H9 (cell line): Measurements from ENCODE around the gene HECW1. TPM values are rescaled to one million over a fixed set of nuclear protein-coding genes. Genes with fewer than 3 reads are reported as not detected.

Source experiments
- DNase-seq: peaks from one replicate; pipeline ENCODE4 v3.0.0-alpha.2; 2017
- H2AFZ ChIP-seq: one replicate; pipeline ENCODE4 v1.6.1; 2013; ENCODE audit warnings: mild to moderate bottlenecking, low read length, control low read depth, moderate library complexity
- H2AK5ac ChIP-seq: 2 replicates; pipeline ENCODE4 v1.6.1; 2013; ENCODE audit warnings: low read length, control low read depth, mixed read lengths; ENCODE audit not compliant: insufficient read length
- H2BK120ac ChIP-seq: one replicate; pipeline ENCODE4 v1.6.1; 2013; ENCODE audit warnings: low read depth, mild to moderate bottlenecking, low read length, control low read depth, inconsistent platforms; ENCODE audit not compliant: poor library complexity, severe bottlenecking
- H2BK12ac ChIP-seq: 2 replicates; pipeline ENCODE4 v1.6.1; 2013; ENCODE audit warnings: low read length, control low read depth, mixed read lengths, low read depth; ENCODE audit not compliant: insufficient read length
- H2BK15ac ChIP-seq: 2 replicates; pipeline ENCODE4 v1.6.1; 2013; ENCODE audit warnings: low read depth, low read length, control low read depth
- H2BK20ac ChIP-seq: one replicate; pipeline ENCODE4 v1.6.1; 2013; ENCODE audit warnings: low read depth, mild to moderate bottlenecking, low read length, control low read depth, inconsistent platforms; ENCODE audit not compliant: poor library complexity, severe bottlenecking
- H2BK5ac ChIP-seq: 2 replicates; pipeline ENCODE4 v1.6.1; 2013; ENCODE audit warnings: low read length, control low read depth, mixed read lengths; ENCODE audit not compliant: insufficient read length
- H3K14ac ChIP-seq: 2 replicates; pipeline ENCODE4 v1.6.1; 2013; ENCODE audit warnings: low read length, control low read depth; ENCODE audit not compliant: insufficient read depth
- H3K18ac ChIP-seq: 2 replicates; pipeline ENCODE4 v1.6.1; 2013; ENCODE audit warnings: low read depth, mild to moderate bottlenecking, mixed read lengths, low read length, control low read depth; ENCODE audit not compliant: insufficient read length
- H3K23ac ChIP-seq: 2 replicates; pipeline ENCODE4 v1.6.1; 2013; ENCODE audit warnings: low read length, control low read depth, mixed read lengths, low read depth; ENCODE audit not compliant: insufficient read length
- H3K23me2 ChIP-seq: 2 replicates; pipeline ENCODE4 v1.6.1; 2013; ENCODE audit warnings: low read depth, mild to moderate bottlenecking, mixed read lengths, low read length, control low read depth; ENCODE audit not compliant: insufficient read length, poor library complexity, severe bottlenecking
- H3K27ac ChIP-seq: 2 replicates; pipeline ENCODE4 v1.5.1; 2013; ENCODE audit warnings: low read length, control low read depth, mixed read lengths, low read depth; ENCODE audit not compliant: insufficient read length
- H3K27me3 ChIP-seq: 2 replicates; pipeline ENCODE4 v1.6.1; 2013; ENCODE audit warnings: low read length, control low read depth, inconsistent platforms; ENCODE audit not compliant: insufficient read depth
- H3K4ac ChIP-seq: 2 replicates; pipeline ENCODE4 v1.6.1; 2013; ENCODE audit warnings: low read depth, mild to moderate bottlenecking, control low read depth, inconsistent platforms, low read length, moderate library complexity
- H3K4me1 ChIP-seq: 2 replicates; pipeline ENCODE4 v1.6.1; 2013; ENCODE audit warnings: low read length, control low read depth, inconsistent platforms; ENCODE audit not compliant: insufficient read depth
- H3K4me2 ChIP-seq: 2 replicates; pipeline ENCODE4 v1.6.1; 2013; ENCODE audit warnings: low read length, control low read depth, mixed read lengths; ENCODE audit not compliant: insufficient read length, insufficient read depth
- H3K56ac ChIP-seq: 2 replicates; pipeline ENCODE4 v1.6.1; 2013; ENCODE audit warnings: low read depth, mild to moderate bottlenecking, mixed read lengths, low read length, control low read depth; ENCODE audit not compliant: insufficient read length
- H3K79me1 ChIP-seq: 2 replicates; pipeline ENCODE4 v1.6.1; 2013; ENCODE audit warnings: low read depth, mild to moderate bottlenecking, moderate library complexity, low read length, control low read depth, inconsistent platforms; ENCODE audit not compliant: insufficient read depth, poor library complexity, severe bottlenecking
- H3K79me2 ChIP-seq: 2 replicates; pipeline ENCODE4 v1.6.1; 2013; ENCODE audit warnings: low read length, control low read depth, inconsistent platforms; ENCODE audit not compliant: insufficient read depth
- H3K9ac ChIP-seq: 2 replicates; pipeline ENCODE4 v1.6.1; 2013; ENCODE audit warnings: low read length, control low read depth, mixed read lengths; ENCODE audit not compliant: insufficient read length; ENCODE audit errors: extremely low read depth
- H3K9me3 ChIP-seq: one replicate; pipeline ENCODE4 v1.6.1; 2013; ENCODE audit warnings: low read depth, low read length, inconsistent platforms; ENCODE audit not compliant: control insufficient read depth
- H3T11ph ChIP-seq: one replicate; pipeline ENCODE4 v1.6.1; 2013; ENCODE audit warnings: mild to moderate bottlenecking, low read length, control low read depth, inconsistent platforms
- H4K20me1 ChIP-seq: one replicate; pipeline ENCODE4 v1.6.1; 2013; ENCODE audit not compliant: control insufficient read depth, insufficient read length, insufficient read depth
- H4K5ac ChIP-seq: 2 replicates; pipeline ENCODE4 v1.6.1; 2013; ENCODE audit warnings: low read depth, mild to moderate bottlenecking, mixed read lengths, low read length, control low read depth; ENCODE audit not compliant: insufficient read length
- H4K8ac ChIP-seq: replicated peaks from 2 replicates; pipeline ENCODE4 v1.6.1; 2013; ENCODE audit warnings: low read length, control low read depth, mixed read lengths, low read depth; ENCODE audit not compliant: insufficient read length
- H4K91ac ChIP-seq: 2 replicates; pipeline ENCODE4 v1.6.1; 2013; ENCODE audit warnings: low read depth, mild to moderate bottlenecking, moderate library complexity, mixed read lengths, low read length, control low read depth; ENCODE audit not compliant: insufficient read length
- H3K27ac Mint-ChIP-seq, 3 experiments: 2 replicates in 2 of 3; 3 replicates in 1 of 3; pipeline ENCODE4 v1.8.0; 2020 to 2021; ENCODE audit warnings: mixed read lengths in 3 of 3, mild to moderate bottlenecking in 1 of 3, moderate library complexity in 1 of 3
- H3K27me3 Mint-ChIP-seq: 2 replicates; pipeline ENCODE4 v1.8.0; 2021; ENCODE audit warnings: low read depth, mild to moderate bottlenecking, moderate library complexity, mixed read lengths
- H3K36me3 Mint-ChIP-seq, 3 experiments: 2 replicates in 2 of 3; 3 replicates in 1 of 3; pipeline ENCODE4 v1.8.0; 2020 to 2021; ENCODE audit warnings: low read depth in 3 of 3, mixed read lengths in 3 of 3; ENCODE audit not compliant: insufficient read depth in 1 of 3
- H3K4me1 Mint-ChIP-seq, 2 experiments: 2 replicates each; pipeline ENCODE4 v1.8.0; 2020; ENCODE audit warnings: mixed read lengths in 2 of 2
- H3K4me3 Mint-ChIP-seq, 2 experiments: 2 replicates in 1 of 2; 3 replicates in 1 of 2; pipeline ENCODE4 v1.8.0; 2020 to 2021; ENCODE audit warnings: mild to moderate bottlenecking in 2 of 2, mixed read lengths in 2 of 2, moderate library complexity in 1 of 2
- H3K9me3 Mint-ChIP-seq, 2 experiments: 2 replicates in 1 of 2; 3 replicates in 1 of 2; pipeline ENCODE4 v1.8.0; 2020; ENCODE audit warnings: mild to moderate bottlenecking in 2 of 2, mixed read lengths in 2 of 2, moderate library complexity in 1 of 2
- CTCF ChIP-seq: fragments of 200-600 bp; sonication (generic); conservative IDR thresholded peaks from 3 replicates; pipeline ENCODE4 v1.8.0; 2021; ENCODE audit warnings: antibody characterized with exemption, mild to moderate bottlenecking
- WGBS: extraction: QIAGEN DNeasy Blood & Tissue Kit; methylation state at CpG from one replicate; pipeline ENCODE4 v1.1.7; 2013; ENCODE audit warnings: missing lambda C conversion rate, low lambda C conversion rate, mixed read lengths; ENCODE audit not compliant: insufficient read length; ENCODE audit errors: extremely low coverage; 5-methylcytosine and 5-hydroxymethylcytosine counted together
- total RNA-seq: library from RNA; stranded (reverse); gene quantifications from 2 replicates; pipeline ENCODE4 v1.2.1, GENCODE V29; 2021

The HECW1 gene
- total RNA-seq, 1 experiment from 2014 or later = 5.0 TPM

- peak overlapping the region; percentile 93 for H3K27ac ChIP-seq
Measured at GRCh38 chr7:43291789-43292188, 179.3 kb downstream of the HECW1 start.

More at GRCh38 chr7:43291789-43292188, 179.3 kb downstream of the HECW1 start:
- no peak overlapping the region for H4K91ac ChIP-seq
- Mint-ChIP-seq H3K36me3 (peaks cover 21 to 54% (median 41%) of the 10 kb centered on the region in 3 experiments), H3K4me3 (no peak overlapping the region), H3K27me3 (no peaks in the 10 kb centered on the region), H3K27ac (peak overlapping the region; percentile 92 to 98 (median 98); a peak in 6 of 7 replicates), H3K4me1 (peaks cover 66% of the 10 kb centered on the region in 2 experiments), H3K9me3 (peaks cover 34 to 36% of the 10 kb centered on the region in 2 experiments)
- H3K4ac ChIP-seq = no peak overlapping the region
- H3K9me3 ChIP-seq = peaks cover 8% of the 10 kb centered on the region
- H2BK15ac ChIP-seq = no peak overlapping the region
- no peak overlapping the region for H2BK12ac ChIP-seq
- no peak overlapping the region for H2AK5ac ChIP-seq
- no peaks in the 10 kb centered on the region for H3K27me3 ChIP-seq
- H4K5ac ChIP-seq = no peak overlapping the region
- DNase-seq = no peak
- H3K56ac ChIP-seq = no peak overlapping the region
- H3K18ac ChIP-seq = no peak overlapping the region
- no peak overlapping the region for H2AFZ ChIP-seq
- H3K23me2 ChIP-seq = no peaks in the 10 kb centered on the region
- H2BK20ac ChIP-seq = no peak overlapping the region
- H3K79me1 ChIP-seq = no peaks in the 10 kb centered on the region
- H3K4me1 ChIP-seq = peaks cover 26% of the 10 kb centered on the region; the same call in 1 of the 2 replicates
- no peak overlapping the region for H2BK120ac ChIP-seq
- H3K9ac ChIP-seq = no peak overlapping the region
- no peak overlapping the region for H3K4me2 ChIP-seq
- H3T11ph ChIP-seq = no peak overlapping the region
- H4K20me1 ChIP-seq = no peaks in the 10 kb centered on the region
- no peak overlapping the region for H3K14ac ChIP-seq
- no peaks in the 10 kb centered on the region for H3K79me2 ChIP-seq
- no peak for TF ChIP-seq CTCF
- no peak overlapping the region for H3K23ac ChIP-seq
- no CpG with 5 or more reads among the region's 3 CpGs for WGBS
- H2BK5ac ChIP-seq = no peak overlapping the region
- H4K8ac ChIP-seq = no peak overlapping the region
